CD4-positive, alpha-beta T cell treated with Interferon gamma for 1 hour (primary cell): ENCODE data around the gene FAM78B.

Source experiments
- DNase-seq: peaks from one replicate; pipeline ENCODE4 v3.0.0-alpha.2; 2020

The FAM78B gene

GRCh38 chr1:166062421-166063070 lies 104.3 kb downstream of the FAM78B start:
- no peak for DNase-seq

DNA sequence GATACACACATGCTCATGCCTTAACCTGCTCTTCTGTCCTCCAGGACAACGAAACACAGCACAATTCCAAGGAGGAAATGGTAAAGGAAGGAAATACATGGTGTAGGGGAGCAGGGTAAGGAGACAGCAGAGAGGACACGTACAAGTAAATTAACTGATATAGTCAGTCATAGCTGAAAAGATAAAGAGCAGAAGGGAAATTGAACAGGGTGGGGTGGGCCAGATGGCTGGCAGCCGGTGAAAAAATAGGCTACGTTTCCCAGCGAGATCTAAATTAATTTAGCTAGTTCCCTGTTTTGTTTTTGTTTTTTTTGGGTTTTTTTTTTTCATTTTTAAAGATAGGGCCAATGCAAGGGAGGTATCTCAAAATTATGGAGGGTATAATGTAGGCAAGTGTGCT lies 109.2 kb downstream of the FAM78B start:
- no peak for DNase-seq

DNA sequence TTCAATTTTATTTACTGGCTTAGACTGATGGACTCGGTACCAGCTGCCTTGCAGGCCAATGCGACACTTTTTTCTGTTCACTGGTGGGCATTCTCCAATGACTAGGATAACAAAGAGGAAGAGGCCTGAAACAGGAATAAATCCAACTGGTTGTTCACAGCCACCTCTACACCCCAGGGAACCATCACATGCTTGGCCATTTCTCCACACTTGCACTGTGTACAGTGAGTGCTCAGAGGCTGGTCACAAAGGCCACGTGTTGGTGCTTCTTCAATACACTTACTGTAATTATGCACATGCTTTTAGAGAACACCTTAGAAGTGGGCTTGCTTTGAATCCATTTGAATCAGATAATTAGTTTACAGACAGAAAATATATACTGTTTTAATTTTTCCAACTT lies 113.4 kb downstream of the FAM78B start:
- DNase-seq: no peak

DNA sequence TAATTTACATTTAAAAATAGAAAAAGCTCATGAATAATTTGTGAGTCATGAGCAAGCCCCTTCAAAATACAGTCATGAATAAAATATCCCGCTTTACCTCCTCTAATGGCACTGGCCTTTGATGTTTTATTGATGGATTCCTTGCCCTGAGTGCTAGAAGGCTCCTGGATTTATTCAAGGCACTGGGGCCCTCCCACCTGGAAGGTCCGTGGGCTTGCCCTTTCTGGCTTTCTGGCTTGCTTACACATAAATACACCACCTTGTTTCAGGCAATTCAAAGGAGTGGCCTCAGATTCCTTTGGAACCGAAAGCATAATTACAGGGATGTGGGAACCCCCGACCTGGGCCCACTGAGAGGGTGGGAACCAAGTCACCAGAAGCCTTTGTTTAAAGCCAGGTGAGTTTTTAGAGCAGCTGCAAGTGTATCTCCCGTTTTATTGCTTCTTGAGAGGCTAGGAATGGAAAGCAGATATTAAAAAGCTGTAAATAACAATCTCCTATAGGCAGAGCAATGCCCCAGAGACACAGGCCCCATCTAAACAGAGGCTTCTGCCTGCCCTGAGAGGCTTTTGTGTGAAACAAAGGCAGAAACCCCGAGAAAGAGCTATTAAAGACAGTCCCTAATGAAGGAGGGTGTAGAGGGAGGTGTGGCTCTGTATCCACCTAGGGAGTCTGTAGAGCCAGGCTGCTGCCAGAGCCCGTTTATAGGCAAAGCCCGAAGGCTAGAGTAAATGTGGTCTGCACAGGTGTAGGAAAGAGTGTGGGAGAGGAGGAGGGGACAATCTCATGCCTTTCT lies 126.4 kb downstream of the FAM78B start:
- DNase-seq: no peak

GRCh38 chr1:166039436-166040201 lies 127.2 kb downstream of the FAM78B start:
- DNase-seq: no peak

DNA sequence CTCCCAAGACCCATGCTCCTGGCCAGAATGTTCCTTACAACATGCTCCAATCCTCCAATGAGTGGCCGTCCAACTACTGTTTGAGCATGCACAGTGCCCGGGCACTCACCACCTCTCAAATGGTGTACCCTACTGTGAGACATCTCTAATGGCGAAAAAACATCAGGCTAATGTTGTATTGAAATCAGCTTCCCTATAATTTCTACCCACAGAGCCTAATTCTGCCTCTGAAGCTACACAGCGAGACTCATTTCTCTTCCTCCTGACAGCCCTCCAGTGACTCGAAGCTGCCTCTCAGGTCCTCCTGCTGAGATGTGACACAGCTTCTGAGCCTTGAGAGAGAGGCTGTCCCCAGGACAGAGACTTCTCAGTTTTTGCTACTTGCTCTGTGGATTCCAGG lies 130.7 kb downstream of the FAM78B start:
- no peak for DNase-seq

DNA sequence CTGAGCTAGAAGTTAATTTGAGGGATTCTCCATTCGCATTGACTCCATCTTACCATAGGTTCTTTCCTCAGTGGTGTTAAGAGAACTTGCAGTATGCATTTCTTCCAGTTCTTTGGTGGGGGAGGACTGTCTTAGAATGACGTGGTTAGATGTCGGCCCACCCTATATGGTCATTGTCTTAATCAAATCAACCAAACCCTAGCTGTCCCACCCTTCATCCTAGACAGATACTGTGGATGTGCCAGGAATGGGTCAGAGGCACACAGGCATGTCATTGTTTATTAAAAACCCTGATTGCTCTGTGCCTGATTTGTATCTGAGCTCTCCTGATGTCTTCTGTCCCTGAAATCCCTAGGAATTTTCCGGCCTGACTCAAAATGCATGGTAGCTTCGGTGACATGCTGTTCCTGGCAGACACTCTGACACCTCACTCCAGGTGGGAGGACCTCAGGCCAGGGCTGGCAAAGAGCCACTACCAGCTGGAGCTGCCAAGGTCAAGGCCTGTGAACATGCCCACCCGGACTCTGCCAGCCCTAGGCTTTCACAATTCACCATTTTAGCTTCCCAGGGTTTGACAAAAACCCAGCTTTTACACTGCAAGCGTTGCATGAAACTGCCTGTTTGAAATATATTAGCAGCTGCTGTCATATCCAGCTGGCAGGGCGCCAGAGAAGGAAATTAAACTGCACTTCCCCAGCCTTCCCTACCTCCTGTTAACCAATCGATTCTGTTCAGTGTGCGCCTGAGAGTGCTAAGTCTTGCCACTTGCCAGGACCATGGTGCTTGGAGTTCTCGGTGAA lies 134.0 kb downstream of the FAM78B start:
- no peak for DNase-seq

DNA sequence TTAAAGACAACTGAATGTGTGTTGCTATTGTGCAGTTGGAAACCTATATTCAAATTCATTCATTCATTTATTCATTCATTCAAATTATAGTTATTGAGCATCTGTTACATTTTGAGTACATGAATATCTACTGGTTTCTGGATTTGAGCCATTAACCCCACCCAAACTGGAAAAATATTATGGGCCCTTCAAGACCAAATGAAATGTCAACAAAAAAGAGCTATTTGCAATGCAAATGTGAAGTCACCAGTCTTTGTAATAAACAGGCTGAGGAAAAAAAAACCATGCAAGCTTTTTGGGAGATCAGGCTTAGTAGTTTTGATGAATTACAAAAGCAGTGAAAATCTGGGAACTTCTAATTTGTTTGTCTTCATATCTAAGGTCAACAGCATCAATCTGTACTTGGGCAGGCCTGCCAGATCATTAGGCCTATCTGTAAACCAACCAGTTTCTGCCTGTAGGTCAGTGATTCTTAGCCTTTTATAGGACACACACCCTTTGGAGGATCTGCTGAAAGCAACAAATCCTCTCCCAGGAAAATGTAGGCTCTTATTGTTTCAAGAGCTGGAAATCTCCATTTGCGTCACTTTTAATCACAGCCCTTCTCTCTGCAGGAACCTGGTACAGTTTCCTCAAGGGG lies 134.7 kb downstream of the FAM78B start:
- DNase-seq: no peak

DNA sequence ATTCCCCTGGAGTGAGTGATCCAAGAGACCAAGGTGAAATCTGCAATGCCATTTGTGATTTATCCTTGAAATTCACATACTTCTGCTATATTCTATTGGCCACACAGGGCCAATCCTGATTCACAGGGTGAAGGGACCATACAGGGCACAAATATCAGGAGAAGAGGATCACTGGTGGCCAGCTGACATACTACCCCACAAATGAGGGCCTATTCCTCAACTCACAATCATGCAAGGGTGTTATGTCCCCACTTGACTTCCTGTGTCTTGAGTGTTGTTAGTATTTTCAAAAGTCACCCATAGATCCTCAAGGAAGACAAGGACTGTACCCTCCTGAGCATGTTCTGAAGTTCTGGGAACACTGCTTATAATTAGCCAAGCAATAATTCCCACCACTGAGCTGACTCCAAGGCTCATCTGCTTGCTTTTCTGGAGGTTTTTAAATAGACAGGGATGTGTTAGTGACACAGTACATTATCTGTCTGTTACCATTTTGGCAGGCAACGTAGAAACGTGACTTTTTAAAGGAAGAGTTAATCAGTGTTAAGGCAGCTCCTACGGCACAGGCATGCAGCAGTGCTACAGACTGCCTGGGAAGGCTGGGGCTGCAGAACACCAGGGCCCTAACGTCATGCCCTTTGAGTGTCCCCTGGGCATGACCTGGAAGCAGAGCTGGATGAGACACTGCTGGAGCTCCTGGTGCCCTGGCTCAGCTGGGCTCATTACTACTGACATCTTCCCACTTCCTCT lies 137.4 kb downstream of the FAM78B start:
- DNase-seq: no peak

DNA sequence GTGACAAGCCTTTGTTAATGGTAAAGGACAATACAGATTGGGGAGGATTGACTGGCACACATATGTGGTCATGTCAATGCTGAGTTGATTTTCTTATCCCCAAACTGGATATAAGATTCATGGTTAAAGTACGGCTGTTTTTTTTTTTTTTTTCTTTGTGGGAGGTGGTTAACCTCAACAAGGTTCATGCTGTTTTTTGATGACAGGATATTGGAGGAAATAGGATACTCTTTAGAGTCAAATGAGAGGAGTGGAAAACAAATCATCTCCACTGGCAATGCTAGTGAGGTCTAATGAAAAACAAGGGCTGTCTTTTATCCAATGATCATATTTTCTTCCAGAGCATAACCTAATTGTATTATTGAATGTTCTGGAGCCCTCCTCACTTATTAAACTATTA lies 140.2 kb downstream of the FAM78B start:
- no peak for DNase-seq

DNA sequence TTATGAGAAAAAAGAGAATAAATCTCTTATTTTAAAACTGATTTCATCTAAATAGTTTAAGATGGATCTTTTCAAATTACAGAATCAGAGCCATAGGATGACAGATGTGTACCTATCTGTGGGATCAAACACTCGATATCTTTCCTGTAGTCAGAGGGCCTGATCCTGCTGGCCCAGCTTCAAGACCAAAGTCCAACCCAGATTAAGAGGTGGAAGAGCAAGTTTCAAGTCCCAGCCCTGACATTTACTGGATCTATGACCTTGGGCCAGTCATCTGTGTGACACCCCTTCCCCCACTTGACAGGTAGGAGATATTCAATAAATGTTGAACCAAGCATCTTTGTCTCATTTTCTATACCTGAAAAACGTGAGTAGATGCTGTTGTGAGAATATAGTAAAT lies 140.7 kb downstream of the FAM78B start:
- DNase-seq: no peak

DNA sequence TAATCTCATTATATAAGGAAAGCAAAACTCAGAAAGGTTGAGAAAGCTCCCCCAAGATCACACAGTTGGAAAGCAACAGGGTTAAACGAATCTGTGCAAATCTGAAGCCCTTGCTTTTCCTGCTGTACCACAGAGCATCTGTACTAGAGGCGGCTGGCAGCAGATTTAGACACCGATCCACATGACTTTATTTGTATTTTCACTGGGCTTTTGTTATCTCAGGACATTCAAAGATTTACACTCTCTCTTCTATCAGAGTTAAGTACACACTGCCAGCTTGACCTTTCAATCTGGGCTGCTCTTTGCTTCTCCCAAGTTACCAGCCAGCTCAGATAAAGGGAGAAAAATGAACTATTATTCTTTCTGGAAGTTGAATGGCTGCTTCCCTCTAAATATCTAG lies 146.6 kb downstream of the FAM78B start:
- DNase-seq: no peak
